Measurements from ENCODE around the gene KDM4C.

DNA sequence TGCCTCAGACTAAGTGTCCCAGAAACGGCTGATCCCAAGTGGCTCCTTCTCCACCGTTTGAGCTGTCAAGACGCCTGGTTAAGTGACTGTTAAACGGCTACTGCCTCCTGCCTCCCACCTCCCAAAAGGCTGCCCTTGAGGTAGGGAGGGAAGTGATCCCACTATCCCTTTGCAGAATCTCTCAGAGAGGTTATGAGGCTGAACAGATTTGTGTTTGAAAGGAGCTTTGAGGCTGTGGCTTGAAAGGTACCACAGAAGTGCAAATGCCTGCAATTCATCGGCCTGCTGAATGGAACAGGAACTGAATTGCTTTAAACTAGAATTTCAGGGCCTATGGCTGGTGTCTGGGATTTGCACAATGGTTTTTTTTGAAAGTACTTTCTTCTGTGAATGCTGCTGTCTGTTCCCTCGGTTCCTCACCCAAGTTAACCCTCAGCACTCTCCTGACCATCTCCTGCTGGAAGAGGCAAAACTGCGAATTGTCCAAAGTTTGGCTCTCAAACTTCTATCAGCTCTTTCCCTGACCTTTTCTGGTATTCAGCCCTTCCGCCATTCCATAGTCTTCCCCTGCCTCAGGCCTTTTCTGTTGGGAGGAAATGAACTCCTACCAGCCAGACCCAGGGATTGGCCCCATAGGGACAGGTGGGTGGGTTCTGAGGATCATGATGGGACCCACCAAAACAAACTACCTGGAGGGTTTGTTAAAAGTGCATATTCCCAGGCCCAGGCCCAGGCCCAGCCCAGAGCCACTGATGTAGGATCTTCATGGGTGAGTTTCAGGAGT lies 453.3 kb downstream of the KDM4C start:
- TF ChIP-seq, protein P1, sequence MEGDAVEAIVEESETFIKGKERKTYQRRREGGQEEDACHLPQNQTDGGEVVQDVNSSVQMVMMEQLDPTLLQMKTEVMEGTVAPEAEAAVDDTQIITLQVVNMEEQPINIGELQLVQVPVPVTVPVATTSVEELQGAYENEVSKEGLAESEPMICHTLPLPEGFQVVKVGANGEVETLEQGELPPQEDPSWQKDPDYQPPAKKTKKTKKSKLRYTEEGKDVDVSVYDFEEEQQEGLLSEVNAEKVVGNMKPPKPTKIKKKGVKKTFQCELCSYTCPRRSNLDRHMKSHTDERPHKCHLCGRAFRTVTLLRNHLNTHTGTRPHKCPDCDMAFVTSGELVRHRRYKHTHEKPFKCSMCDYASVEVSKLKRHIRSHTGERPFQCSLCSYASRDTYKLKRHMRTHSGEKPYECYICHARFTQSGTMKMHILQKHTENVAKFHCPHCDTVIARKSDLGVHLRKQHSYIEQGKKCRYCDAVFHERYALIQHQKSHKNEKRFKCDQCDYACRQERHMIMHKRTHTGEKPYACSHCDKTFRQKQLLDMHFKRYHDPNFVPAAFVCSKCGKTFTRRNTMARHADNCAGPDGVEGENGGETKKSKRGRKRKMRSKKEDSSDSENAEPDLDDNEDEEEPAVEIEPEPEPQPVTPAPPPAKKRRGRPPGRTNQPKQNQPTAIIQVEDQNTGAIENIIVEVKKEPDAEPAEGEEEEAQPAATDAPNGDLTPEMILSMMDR (IDR thresholded peaks at IDR 0.05), result no peak
- TF ChIP-seq POLR2AphosphoS5 (IDR thresholded peaks at IDR 0.05) (no peak), EP300 (IDR thresholded peaks at IDR 0.05) (no peak)

Measured in sigmoid colon (tissue), 4 donors.